Measurements from ENCODE around the gene TSPEAR.
"Not testable (repeated sequence)": the region's sequence is repeated elsewhere in the genome, so short reads cannot be mapped to it uniquely, and the experiment has no call there.

The TSPEAR gene

GRCh38 chr21:44623575-44623974 lies 87.8 kb downstream of the TSPEAR start:
- no peak for DNase-seq

GRCh38 chr21:44619886-44620285 lies 91.5 kb downstream of the TSPEAR start:
- DNase-seq = no peak

GRCh38 chr21:44618909-44619308 lies 92.5 kb downstream of the TSPEAR start:
- no peak for DNase-seq

GRCh38 chr21:44618504-44618903 lies 92.9 kb downstream of the TSPEAR start:
- DNase-seq = peak; percentile 20

- no peak for DNase-seq
These were observed 94.3 kb downstream of the TSPEAR start for GRCh38 chr21:44617071-44617501.

- DNase-seq = no peak
These were observed 94.8 kb downstream of the TSPEAR start for GRCh38 chr21:44616591-44616926.

- no peak for DNase-seq
These were observed 95.3 kb downstream of the TSPEAR start for GRCh38 chr21:44615911-44616590.

GRCh38 chr21:44615466-44615865 lies 95.9 kb downstream of the TSPEAR start:
- no peak for DNase-seq

- no peak for DNase-seq
These were observed 96.4 kb downstream of the TSPEAR start for GRCh38 chr21:44614961-44615391.

GRCh38 chr21:44614161-44614631 lies 97.2 kb downstream of the TSPEAR start:
- no peak for DNase-seq

GRCh38 chr21:44613386-44614155 lies 97.8 kb downstream of the TSPEAR start:
- no peak for DNase-seq

GRCh38 chr21:44612669-44613229 lies 98.6 kb downstream of the TSPEAR start:
- DNase-seq = no peak

GRCh38 chr21:44612029-44612486 lies 99.3 kb downstream of the TSPEAR start, which contains the start of gene KRTAP10-8:
Gene KRTAP10-8, plus strand, starts transcription at chr21:44612079. Its CDS starts 22 bp downstream, at chr21:44612101.
- DNase-seq = no peak

GRCh38 chr21:44611551-44611950 lies 99.8 kb downstream of the TSPEAR start:
- DNase-seq = no peak

GRCh38 chr21:44610157-44610843 lies 101.1 kb downstream of the TSPEAR start:
- DNase-seq = not testable (repeated sequence)

GRCh38 chr21:44609193-44609592 lies 102.2 kb downstream of the TSPEAR start:
- no peak for DNase-seq

GRCh38 chr21:44606495-44606894 lies 104.9 kb downstream of the TSPEAR start:
- no peak for DNase-seq

GRCh38 chr21:44603911-44604310 lies 107.5 kb downstream of the TSPEAR start:
- no peak for DNase-seq

- no peak for DNase-seq
These were observed 108.1 kb downstream of the TSPEAR start for GRCh38 chr21:44603109-44603875.

GRCh38 chr21:44602463-44602850 lies 108.9 kb downstream of the TSPEAR start:
- DNase-seq = no peak

- DNase-seq = no peak
These were observed 109.5 kb downstream of the TSPEAR start for GRCh38 chr21:44601596-44602462.
